BJ (cell line): ENCODE measurements around the gene GNPTAB. TPM values are rescaled to one million over a fixed set of nuclear protein-coding genes. Genes with fewer than 3 reads are reported as not detected.

Experiments
- CTCF ChIA-PET: fragments of 350-600 bp; formaldehyde crosslinking; extraction: SDS; loops from one replicate; lab custom pipeline; 2021; ENCODE audit warnings: antibody characterized with exemption, inconsistent platforms; lab: Yijun Ruan, JAX
- POLR2A ChIA-PET: fragments of 300-600 bp; sonication (Branson Sonifier 250); formaldehyde crosslinking; extraction: SDS; loops from one replicate; lab custom pipeline; 2021; ENCODE audit warnings: antibody characterized with exemption; lab: Charles Lee
- DNase-seq: peaks from one replicate; pipeline ENCODE4 v3.0.0-alpha.2; 2011; ENCODE audit warnings: low read depth
- H3K27me3 ChIP-seq: 2 replicates; pipeline ENCODE4 v1.6.0; 2011; ENCODE audit warnings: low read length; ENCODE audit not compliant: control insufficient read depth, insufficient read depth
- H3K36me3 ChIP-seq: 2 replicates; pipeline ENCODE4 v1.5.1; 2011; ENCODE audit warnings: low read length; ENCODE audit not compliant: control insufficient read depth, insufficient read depth
- H3K4me3 ChIP-seq: 2 replicates; pipeline ENCODE4 v1.5.1; 2011; ENCODE audit warnings: low read depth, mild to moderate bottlenecking, control low read depth, low read length
- CTCF ChIP-seq: IDR thresholded peaks from 2 replicates; pipeline ENCODE4 v1.5.1; 2011; ENCODE audit warnings: low read depth, mild to moderate bottlenecking, control low read depth, inconsistent platforms, low read length, moderate library complexity; ENCODE audit not compliant: insufficient read depth
- polyA plus RNA-seq: library from polyadenylated mRNA; depleted of rRNA; stranded (reverse); fragments of >200 nt; gene quantifications from 2 replicates; pipeline ENCODE4 v1.2.3, GENCODE V29; 2011; rRNA removed
- small RNA-seq: library from RNA; depleted of rRNA; stranded (forward); fragments of <200 nt; gene quantifications from one replicate; pipeline ENCODE3, GENCODE V24; 2012; ENCODE audit warnings: low replicate concordance, low read depth; ENCODE audit not compliant: insufficient read length

GNPTAB gene
- polyA plus RNA-seq, 1 experiment, result 20.5 TPM

GRCh38 chr12:101695706-101696105, 135.1 kb downstream of the GNPTAB start:
- Histone ChIP-seq H3K4me3 (no peak overlapping the region), H3K27me3 (no peaks in the 10 kb centered on the region), H3K36me3 (no peaks in the 10 kb centered on the region)
- ChIA-PET POLR2A (no interaction called here), CTCF (interaction anchor here (0.6 kb wide), 1 partner anchor 767 kb away, joined by 5 read pairs; no protein-coding TSS in a partner anchor)
- DNase-seq, result no peak
- TF ChIP-seq CTCF, result no peak

Small RNAs within 50 kb of the gene (small RNA-seq; reads per million reads assigned to genes)
- not detected for gene RNA5SP368
- gene RNA5SP369, result not detected
- gene RNU6-101P, result not detected
- gene RNU6-1183P, result not detected
- not detected for gene RNU6-172P
- not detected for gene RNY1P16

Other genes with a start within 250 kb of the GNPTAB start
- not detected in 2 replicates for gene MYBPC1, start 236.0 kb downstream of the GNPTAB start, polyA plus RNA-seq
- 21.2 and 33.6 TPM in 2 replicates for gene CHPT1, start 133.3 kb downstream of the GNPTAB start, polyA plus RNA-seq
- 0.10 TPM in 1 of 2 replicates, not detected in the other for gene SYCP3, start 91.5 kb downstream of the GNPTAB start, polyA plus RNA-seq
- 99.4 and 168 TPM in 2 replicates for gene DRAM1, start 46.6 kb upstream of the GNPTAB start, polyA plus RNA-seq
- 34.5 and 66.9 TPM in 2 replicates for gene WASHC3, start 231.0 kb upstream of the GNPTAB start, polyA plus RNA-seq